ENCODE results near the gene SLC7A5. TPM values are rescaled to one million over a fixed set of nuclear protein-coding genes. Genes with fewer than 3 reads are reported as not detected.

Gene SLC7A5
- total and polyA plus RNA-seq, 2 of the 4 experiments (the other 2 are of a cell fraction) = 11.3 to 101 TPM

DNA sequence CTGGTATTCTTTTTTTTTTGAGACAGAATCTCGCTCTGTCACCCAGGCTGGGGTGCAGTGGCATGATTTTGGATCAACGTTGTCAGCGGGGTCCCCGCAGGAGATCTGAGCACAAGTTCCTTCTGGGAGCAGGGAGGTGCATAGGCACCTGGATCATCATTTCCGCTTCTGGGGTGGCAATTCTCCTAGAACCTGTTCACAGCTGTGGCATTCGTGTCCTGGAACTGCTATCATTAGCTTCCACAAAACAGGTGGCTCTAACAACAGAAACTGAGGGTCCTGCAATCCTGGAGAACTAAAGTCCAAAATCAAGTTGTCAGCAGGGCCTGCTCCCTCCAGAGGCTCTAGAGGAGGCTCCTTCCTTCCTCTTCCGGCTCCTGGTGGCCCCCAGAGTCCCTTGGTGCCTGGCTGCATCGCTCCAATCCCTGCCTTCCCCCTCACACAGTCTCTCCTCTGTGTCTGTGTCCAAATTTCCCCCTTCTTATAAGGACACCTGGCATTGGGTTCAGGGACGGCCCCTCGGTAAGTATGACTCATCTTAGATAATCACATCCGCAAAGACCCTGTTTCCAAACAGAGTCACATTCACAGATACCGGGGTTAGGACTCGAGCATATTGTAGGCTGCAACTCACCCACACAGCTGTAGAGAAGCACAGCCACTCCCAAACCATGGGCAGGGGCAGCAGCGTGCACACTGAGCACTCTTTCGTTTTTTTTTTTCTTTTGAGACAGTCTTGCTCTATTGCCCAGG is 60.0 kb downstream of the SLC7A5 start:
- 72% methylated on average over 10 of the region's 15 CpGs; no CpG with 5 or more reads in 1 of the 2 experiments for WGBS, 2 experiments (ENCODE audit: extremely low coverage in 2 of 2, insufficient read length in 1 of 2)
- DNase-seq (peak; percentile 53), ATAC-seq (ENCODE audit: low read depth) (no peak)
- peak overlapping the region; percentile 33 for H2AFZ ChIP-seq (replicated peaks; ENCODE audit: low read length, poor library complexity)
- POLR2A ChIA-PET (ENCODE audit: unreplicated experiment) = no interaction called here
- H3K14ac ChIP-seq (replicated peaks; ENCODE audit: low read depth, low read length) = no peak overlapping the region
- peak overlapping the region; percentile 60 for H2BK20ac ChIP-seq (ENCODE audit: low read depth, low read length)
- H3K4me2 ChIP-seq (ENCODE audit: low read depth, low read length) = no peak overlapping the region
- H3K27ac ChIP-seq (ENCODE audit: insufficient read depth, low read length) = no peak overlapping the region
- peaks cover 2% of the 10 kb centered on the region; the same call in 1 of the 2 replicates for H3K9me3 ChIP-seq (ENCODE audit: control insufficient read depth, insufficient read depth, low read length)
- H3K36me3 ChIP-seq (ENCODE audit: control insufficient read depth, insufficient read depth, low read length) = no peaks in the 10 kb centered on the region
- intact Hi-C loops (cut with micrococcal nuclease) = no loop called here
- H4K91ac ChIP-seq (ENCODE audit: insufficient read depth, low read depth, low read length) = peak overlapping the region; percentile 73; the same call in 1 of the 2 replicates
- H4K5ac ChIP-seq (ENCODE audit: low read depth, low read length) = no peak overlapping the region
- H3K79me1 ChIP-seq (ENCODE audit: low read depth in 1 of 2, low read length in 2 of 2) = peaks cover 0 to 3% of the 10 kb centered on the region in 2 experiments; a peak in 1 of 4 replicates
- CTCF ChIA-PET = no interaction called here
- H3K9me1 ChIP-seq (ENCODE audit: insufficient read depth, low read length) = peaks cover 14% of the 10 kb centered on the region
- H2BK15ac ChIP-seq (ENCODE audit: low read depth, low read length) = peak overlapping the region; percentile 5; the same call in 1 of the 3 replicates
- in situ Hi-C loops (cut with MboI; ENCODE audit: low sequenced_read_pairs) = no loop called here
- H2AK5ac ChIP-seq (ENCODE audit: low read depth, low read length) = peak overlapping the region; percentile 39; the same call in 1 of the 2 replicates
- no peak overlapping the region for H3K23ac ChIP-seq (ENCODE audit: low read depth, low read length)
- peaks cover 12% of the 10 kb centered on the region for H3K27me3 ChIP-seq (ENCODE audit: control insufficient read depth, insufficient read depth, low read length)
- no peak overlapping the region for H2AK9ac ChIP-seq (replicated peaks; ENCODE audit: low read depth, low read length, poor library complexity)
- no peak overlapping the region for H3K9ac ChIP-seq (ENCODE audit: low read depth, low read length)
- no TSS peak for BruUV-seq (replicated peaks)
- TF ChIP-seq RCOR1 (IDR thresholded peaks at IDR 0.05; ENCODE audit: insufficient replicate concordance, low read length) (no peak), SMC3 (IDR thresholded peaks at IDR 0.05; ENCODE audit: low read depth, low read length) (no peak), FOS (IDR thresholded peaks at IDR 0.05; ENCODE audit: low read depth, low read length) (peak; percentile 47; the same call in 1 of the 2 replicates)
- dilution Hi-C loops (cut with HindIII; ENCODE audit: low sequenced_read_pairs, unreplicated experiment) = no loop called here
- H2BK5ac ChIP-seq (ENCODE audit: low read depth, low read length, poor library complexity, severe bottlenecking) = no peak overlapping the region
- no peaks in the 10 kb centered on the region for H4K20me1 ChIP-seq (ENCODE audit: insufficient read depth, low read length)
- peak overlapping the region; percentile 22 for H3K4ac ChIP-seq (ENCODE audit: low read depth, low read length)
- H2BK120ac ChIP-seq (ENCODE audit: low read depth, low read length) = peak overlapping the region; percentile 46
- peaks cover 15% of the 10 kb centered on the region for H3K4me1 ChIP-seq (ENCODE audit: control insufficient read depth, insufficient read depth, low read length)
- H3K18ac ChIP-seq (ENCODE audit: low read depth, low read length) = no peak overlapping the region
- H4K8ac ChIP-seq (ENCODE audit: low read depth in 2 of 2, low read length in 2 of 2) = no peak overlapping the region
- H3K4me3 ChIP-seq (ENCODE audit: insufficient read depth, low read depth, low read length) = no peak overlapping the region
- no peak overlapping the region for H3K56ac ChIP-seq (ENCODE audit: extremely low read depth, insufficient read depth, low read length)
